H54 (cell line): ENCODE measurements around the gene MACROD1.

Experiments used
- DNase-seq: peaks from one replicate; pipeline ENCODE4 v3.0.0; 2011; ENCODE audit warnings: low spot score, mixed read lengths; ENCODE audit not compliant: insufficient read length
- FAIRE-seq: peaks from 3 replicates; lab custom pipeline; 2011; peaks lifted over from hg19 to GRCh38; lab: Jason Lieb, UNC
- POLR2A ChIP-seq: IDR thresholded peaks from 2 replicates; pipeline ENCODE4 v1.6.1; 2011; ENCODE audit warnings: low read depth, mild to moderate bottlenecking, low read length

The MACROD1 gene

GRCh38 chr11:64136765-64137441 is 29.0 kb downstream of the MACROD1 start:
- no peak for FAIRE-seq
- TF ChIP-seq POLR2A: no peak
- no peak for DNase-seq

GRCh38 chr11:64135711-64136110 is 30.2 kb downstream of the MACROD1 start:
- FAIRE-seq (no peak), DNase-seq (no peak)
- TF ChIP-seq POLR2A: no peak

GRCh38 chr11:64134963-64135362 is 30.9 kb downstream of the MACROD1 start:
- TF ChIP-seq POLR2A: no peak
- FAIRE-seq: no peak

GRCh38 chr11:64132982-64133705 is 32.8 kb downstream of the MACROD1 start:
- FAIRE-seq (no peak), DNase-seq (no peak)
- TF ChIP-seq POLR2A: no peak

More at GRCh38 chr11:64134963-64135362, 30.9 kb downstream of the MACROD1 start:
- no peak for DNase-seq

GRCh38 chr11:64132191-64132771 is 33.6 kb downstream of the MACROD1 start:
- DNase-seq (no peak), FAIRE-seq (no peak)
- TF ChIP-seq POLR2A: no peak

GRCh38 chr11:64131683-64132190 is 34.2 kb downstream of the MACROD1 start:
- DNase-seq (no peak), FAIRE-seq (no peak)
- TF ChIP-seq POLR2A: no peak

GRCh38 chr11:64130618-64131017 is 35.3 kb downstream of the MACROD1 start:
- no peak for TF ChIP-seq POLR2A
- FAIRE-seq (no peak), DNase-seq (no peak)

- FAIRE-seq (no peak), DNase-seq (no peak)
- no peak for TF ChIP-seq POLR2A
These were observed 36.5 kb downstream of the MACROD1 start for GRCh38 chr11:64129403-64129802.

GRCh38 chr11:64128255-64129006 is 37.5 kb downstream of the MACROD1 start:
- FAIRE-seq (no peak), DNase-seq (peak; percentile 55)
- no peak for TF ChIP-seq POLR2A

- FAIRE-seq: no peak
These were observed 38.4 kb downstream of the MACROD1 start for GRCh38 chr11:64127267-64128072.

GRCh38 chr11:64126796-64127195 is 39.1 kb downstream of the MACROD1 start:
- DNase-seq (no peak), FAIRE-seq (no peak)
- TF ChIP-seq POLR2A: no peak

More at GRCh38 chr11:64127267-64128072, 38.4 kb downstream of the MACROD1 start:
- TF ChIP-seq POLR2A: no peak
- no peak for DNase-seq

GRCh38 chr11:64126371-64126770 is 39.5 kb downstream of the MACROD1 start:
- FAIRE-seq (no peak), DNase-seq (no peak)
- no peak for TF ChIP-seq POLR2A

GRCh38 chr11:64125676-64126075 is 40.2 kb downstream of the MACROD1 start:
- FAIRE-seq: no peak
- no peak for DNase-seq
- no peak for TF ChIP-seq POLR2A
